Measurements from ENCODE around the gene PDLIM7.

DNA sequence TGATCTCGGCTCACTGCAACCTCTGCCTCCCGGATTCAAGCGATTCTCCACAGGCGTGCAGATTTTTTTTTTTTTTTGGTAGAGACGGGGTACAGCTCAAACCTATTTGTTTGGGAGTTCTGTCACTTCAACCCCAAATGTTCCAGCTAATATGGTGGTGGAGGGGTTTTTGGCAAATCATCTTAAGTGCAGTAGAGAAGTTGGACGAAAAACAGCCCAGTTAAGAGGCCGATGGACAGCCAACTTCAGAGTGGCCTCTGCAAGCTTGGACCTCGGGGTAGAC lies 51.5 kb downstream of the PDLIM7 start:
- TF ChIP-seq, protein P1, sequence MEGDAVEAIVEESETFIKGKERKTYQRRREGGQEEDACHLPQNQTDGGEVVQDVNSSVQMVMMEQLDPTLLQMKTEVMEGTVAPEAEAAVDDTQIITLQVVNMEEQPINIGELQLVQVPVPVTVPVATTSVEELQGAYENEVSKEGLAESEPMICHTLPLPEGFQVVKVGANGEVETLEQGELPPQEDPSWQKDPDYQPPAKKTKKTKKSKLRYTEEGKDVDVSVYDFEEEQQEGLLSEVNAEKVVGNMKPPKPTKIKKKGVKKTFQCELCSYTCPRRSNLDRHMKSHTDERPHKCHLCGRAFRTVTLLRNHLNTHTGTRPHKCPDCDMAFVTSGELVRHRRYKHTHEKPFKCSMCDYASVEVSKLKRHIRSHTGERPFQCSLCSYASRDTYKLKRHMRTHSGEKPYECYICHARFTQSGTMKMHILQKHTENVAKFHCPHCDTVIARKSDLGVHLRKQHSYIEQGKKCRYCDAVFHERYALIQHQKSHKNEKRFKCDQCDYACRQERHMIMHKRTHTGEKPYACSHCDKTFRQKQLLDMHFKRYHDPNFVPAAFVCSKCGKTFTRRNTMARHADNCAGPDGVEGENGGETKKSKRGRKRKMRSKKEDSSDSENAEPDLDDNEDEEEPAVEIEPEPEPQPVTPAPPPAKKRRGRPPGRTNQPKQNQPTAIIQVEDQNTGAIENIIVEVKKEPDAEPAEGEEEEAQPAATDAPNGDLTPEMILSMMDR (IDR thresholded peaks at IDR 0.05; ENCODE audit: low read length), result no peak
- no peak for TF ChIP-seq EZH2 (IDR thresholded peaks at IDR 0.05; ENCODE audit: borderline replicate concordance, low read length)

All from OCI-LY1 (cell line).